ENCODE measurements around the gene KRTAP4-6.

- TF ChIP-seq CTCF (IDR thresholded peaks at IDR 0.05): no peak
- TF ChIP-seq POLR2A (IDR thresholded peaks at IDR 0.05): no peak
Observed at GRCh38 chr17:41184480-41184961, 44.2 kb upstream of the KRTAP4-6 start, which contains the start of gene KRTAP4-1.
